Calu3 (cell line): ENCODE measurements around the gene RPH3AL. TPM values are rescaled to one million over a fixed set of nuclear protein-coding genes. Genes with fewer than 3 reads are reported as not detected.

Source experiments
- BruUV-seq: library from RNA; stranded (reverse); fragments of 400-500 nt; replicated peaks from 2 replicates; lab custom pipeline; 2021; lab: Mats Ljungman, UMichigan
- CTCF ChIA-PET: fragments of 300-600 bp; sonication (Branson Sonifier 250); formaldehyde crosslinking; loops from one replicate; lab custom pipeline; 2022; ENCODE audit warnings: antibody characterized with exemption; lab: Charles Lee
- DNase-seq: peaks from one replicate; pipeline ENCODE4 v3.0.0; 2022
- H3K27ac Mint-ChIP-seq: one replicate; pipeline ENCODE4 v1.8.0; 2022; ENCODE audit warnings: mixed read lengths; ENCODE audit not compliant: unreplicated experiment
- H3K27me3 Mint-ChIP-seq: one replicate; pipeline ENCODE4 v1.8.0; 2022; ENCODE audit warnings: mixed read lengths; ENCODE audit not compliant: unreplicated experiment
- H3K36me3 Mint-ChIP-seq: one replicate; pipeline ENCODE4 v1.8.0; 2022; ENCODE audit warnings: mild to moderate bottlenecking, moderate library complexity, mixed read lengths; ENCODE audit not compliant: insufficient read depth, unreplicated experiment
- H3K4me1 Mint-ChIP-seq: one replicate; pipeline ENCODE4 v1.8.0; 2022; ENCODE audit warnings: mild to moderate bottlenecking, low read depth, mixed read lengths; ENCODE audit not compliant: unreplicated experiment
- H3K4me3 Mint-ChIP-seq: one replicate; pipeline ENCODE4 v1.8.0; 2022; ENCODE audit warnings: mild to moderate bottlenecking, low read depth, moderate library complexity, mixed read lengths; ENCODE audit not compliant: unreplicated experiment
- H3K9me3 Mint-ChIP-seq: one replicate; pipeline ENCODE4 v1.8.0; 2022; ENCODE audit warnings: low read depth, mixed read lengths; ENCODE audit not compliant: unreplicated experiment
- CTCF ChIP-seq: fragments of 200-600 bp; IDR thresholded peaks from one replicate; pipeline ENCODE4 v1.8.0; 2022; ENCODE audit warnings: antibody characterized with exemption; ENCODE audit not compliant: unreplicated experiment
- intact Hi-C: fragments of 100-400 bp; cut with micrococcal nuclease; formaldehyde crosslinking; loops from one replicate; pipeline ENCODE4 v1.10.0; 2022; ENCODE audit not compliant: unreplicated experiment
- total RNA-seq: library from RNA; stranded (reverse); gene quantifications from 2 replicates; pipeline ENCODE4 v1.2.3, GENCODE V29; 2022

The RPH3AL gene
- total RNA-seq, 1 experiment from 2014 or later = 14.1 TPM

GRCh38 chr17:333626-334396 lies 18.8 kb downstream of the RPH3AL start:
- intact Hi-C loops = no loop called here
- Mint-ChIP-seq H3K9me3 (no peaks in the 10 kb centered on the region), H3K4me1 (no peaks in the 10 kb centered on the region), H3K27ac (no peak overlapping the region), H3K4me3 (no peak overlapping the region), H3K27me3 (no peaks in the 10 kb centered on the region), H3K36me3 (no peaks in the 10 kb centered on the region)
- no peak for DNase-seq
- no TSS peak for BruUV-seq
- CTCF ChIA-PET = no interaction called here
- TF ChIP-seq CTCF = no peak

GRCh38 chr17:332558-333322 lies 19.9 kb downstream of the RPH3AL start:
- CTCF ChIA-PET = no interaction called here
- DNase-seq = no peak
- no peak overlapping the region for H3K4me3 Mint-ChIP-seq
- H3K9me3 Mint-ChIP-seq = no peaks in the 10 kb centered on the region
- BruUV-seq = no TSS peak
- H3K27ac Mint-ChIP-seq = no peak overlapping the region
- TF ChIP-seq CTCF = no peak
- H3K27me3 Mint-ChIP-seq = no peaks in the 10 kb centered on the region
- intact Hi-C loops = no loop called here
- H3K4me1 Mint-ChIP-seq = no peaks in the 10 kb centered on the region
- no peaks in the 10 kb centered on the region for H3K36me3 Mint-ChIP-seq

- H3K4me3 Mint-ChIP-seq = no peak overlapping the region
- H3K36me3 Mint-ChIP-seq = no peaks in the 10 kb centered on the region
- no peaks in the 10 kb centered on the region for H3K9me3 Mint-ChIP-seq
- DNase-seq = no peak
- intact Hi-C loops = no loop called here
- no TSS peak for BruUV-seq
- no peaks in the 10 kb centered on the region for H3K4me1 Mint-ChIP-seq
- no peak for TF ChIP-seq CTCF
- CTCF ChIA-PET = no interaction called here
- H3K27ac Mint-ChIP-seq = no peak overlapping the region
- H3K27me3 Mint-ChIP-seq = no peaks in the 10 kb centered on the region
These were observed 20.6 kb downstream of the RPH3AL start for GRCh38 chr17:332023-332422.

- Mint-ChIP-seq H3K27ac (no peak overlapping the region), H3K27me3 (no peaks in the 10 kb centered on the region), H3K9me3 (no peaks in the 10 kb centered on the region), H3K36me3 (no peaks in the 10 kb centered on the region), H3K4me1 (no peaks in the 10 kb centered on the region), H3K4me3 (no peak overlapping the region)
- no peak for TF ChIP-seq CTCF
- no peak for DNase-seq
- BruUV-seq = no TSS peak
- intact Hi-C loops = no loop called here
- CTCF ChIA-PET = no interaction called here
These were observed 21.5 kb downstream of the RPH3AL start for GRCh38 chr17:330993-331701.
